Epidermal melanocyte (primary cell): ENCODE measurements around the gene CEP164.

Source experiments
- DNase-seq: peaks from one replicate; pipeline ENCODE4 v3.0.0; 2011; ENCODE audit warnings: low spot score; ENCODE audit not compliant: insufficient read length

The CEP164 gene

DNA sequence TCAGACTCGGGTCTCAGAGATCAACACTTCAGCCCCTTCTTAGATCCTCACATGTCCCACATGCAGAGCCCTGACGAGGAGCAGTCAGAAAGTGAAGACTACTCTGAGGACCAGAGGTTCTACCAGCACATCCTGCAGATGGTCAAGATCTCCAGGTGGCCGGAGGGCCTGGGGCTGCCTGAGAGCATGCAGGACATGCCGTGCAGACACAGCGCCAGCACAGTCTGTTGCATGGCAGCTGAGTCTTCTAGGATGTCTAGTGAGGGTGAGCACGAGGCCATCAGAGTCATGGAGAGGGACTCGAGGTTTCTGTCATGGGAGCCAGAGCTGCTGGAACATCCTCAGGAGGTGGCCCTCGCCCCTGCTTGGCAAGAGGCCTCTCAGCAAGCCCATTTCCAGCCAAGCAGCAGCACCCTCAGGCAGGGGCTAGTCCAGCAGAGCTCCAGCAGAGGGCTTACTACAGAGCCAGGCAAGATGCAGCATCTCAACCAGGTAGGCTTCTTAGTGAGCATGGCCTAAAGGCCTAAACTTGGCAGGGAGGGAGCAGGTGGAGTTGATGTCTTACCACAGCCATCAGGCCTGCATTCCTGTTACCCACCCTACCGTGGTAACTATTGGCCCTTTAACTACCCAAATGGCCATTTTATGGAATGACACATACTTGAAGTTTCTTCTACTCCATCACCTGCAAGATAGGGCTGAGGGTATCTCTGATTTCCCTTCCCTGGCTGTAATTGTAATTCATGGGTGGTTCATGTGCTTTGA, 28.7 kb downstream of the CEP164 start:
- no peak for DNase-seq

DNA sequence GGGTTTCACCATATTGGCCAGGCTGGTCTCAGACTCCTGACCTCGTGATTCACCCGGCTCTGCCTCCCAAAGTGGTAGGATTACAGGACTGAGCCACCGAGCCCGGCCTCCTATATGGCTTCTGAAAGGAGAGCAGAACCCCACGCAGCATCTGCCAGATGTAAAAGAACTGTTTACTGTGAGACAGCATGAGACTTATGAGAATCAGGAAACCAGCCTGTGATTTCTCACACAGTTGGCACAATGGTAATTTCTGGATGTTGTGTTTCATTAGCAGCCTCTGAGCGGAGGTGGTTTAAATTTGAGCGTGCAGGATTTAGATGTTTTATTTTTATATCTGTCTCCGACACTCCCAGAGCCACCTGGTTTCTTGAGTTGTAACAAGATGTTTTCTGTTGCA, 33.8 kb downstream of the CEP164 start:
- no peak for DNase-seq

- no peak for DNase-seq
Observed at GRCh38 chr11:117366248-117366647, 38.6 kb downstream of the CEP164 start.

DNA sequence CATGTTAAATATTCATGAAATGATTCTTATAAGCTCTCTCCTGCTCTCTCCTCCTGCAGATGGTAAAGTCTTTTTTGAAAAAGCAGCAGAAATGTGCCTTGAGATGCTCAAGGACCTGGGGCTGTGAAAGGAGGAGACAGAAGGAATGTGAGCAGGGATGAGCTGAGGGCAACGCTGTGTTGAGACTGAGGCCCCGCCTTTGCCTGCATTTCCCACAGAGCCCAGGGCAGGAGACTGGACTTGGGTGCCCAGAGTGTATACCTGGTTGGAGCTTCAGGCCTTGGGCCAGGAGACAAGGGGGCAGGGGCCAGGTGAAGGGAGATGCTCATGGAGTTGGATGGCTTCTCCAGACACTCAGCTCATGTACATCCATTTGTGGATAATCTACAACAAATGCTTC, 39.2 kb downstream of the CEP164 start:
- DNase-seq, result no peak

DNA sequence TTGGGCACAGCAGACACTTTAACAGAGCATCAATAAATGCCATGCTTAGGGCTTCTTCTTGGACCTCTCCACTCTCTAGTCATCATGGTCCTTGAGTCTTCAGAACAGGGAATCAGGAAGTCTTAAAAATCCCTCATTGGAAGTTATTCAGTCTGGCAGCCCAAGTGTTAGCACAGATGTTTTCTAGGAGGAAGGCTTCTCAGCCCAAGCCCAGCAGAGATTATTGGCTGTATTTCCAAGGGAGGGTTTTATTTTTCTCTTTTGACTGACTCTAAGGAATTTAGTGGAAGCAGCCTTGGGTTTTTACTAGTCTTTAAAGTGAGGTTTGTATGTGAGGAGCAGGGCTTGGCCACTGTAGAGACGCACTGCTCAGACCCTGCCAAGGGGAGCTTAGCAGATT, 41.9 kb downstream of the CEP164 start:
- no peak for DNase-seq

GRCh38 chr11:117371453-117371852, 43.8 kb downstream of the CEP164 start:
- DNase-seq, result no peak

- DNase-seq, result no peak
Observed at GRCh38 chr11:117374316-117375055, 46.8 kb downstream of the CEP164 start.

DNA sequence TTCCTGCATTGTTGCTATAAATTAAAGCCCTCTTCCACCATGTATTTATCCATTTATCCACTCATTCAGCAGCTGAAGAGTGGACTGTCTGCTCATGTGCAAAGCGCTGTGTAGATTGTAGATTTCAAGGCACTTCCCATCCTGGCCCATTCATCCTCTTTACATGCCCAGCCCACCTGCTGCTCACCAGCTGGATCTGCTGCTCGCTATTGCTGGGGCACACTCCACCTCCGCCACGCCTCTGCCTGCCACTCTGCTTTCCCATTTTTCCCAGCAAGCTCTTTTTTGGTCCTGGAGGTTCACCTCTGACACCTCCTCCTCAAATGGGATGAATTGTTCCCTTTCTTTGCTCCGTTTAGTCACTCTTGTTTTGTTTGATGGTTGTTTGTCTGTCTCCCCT, 48.3 kb downstream of the CEP164 start:
- DNase-seq, result peak; percentile 10

DNA sequence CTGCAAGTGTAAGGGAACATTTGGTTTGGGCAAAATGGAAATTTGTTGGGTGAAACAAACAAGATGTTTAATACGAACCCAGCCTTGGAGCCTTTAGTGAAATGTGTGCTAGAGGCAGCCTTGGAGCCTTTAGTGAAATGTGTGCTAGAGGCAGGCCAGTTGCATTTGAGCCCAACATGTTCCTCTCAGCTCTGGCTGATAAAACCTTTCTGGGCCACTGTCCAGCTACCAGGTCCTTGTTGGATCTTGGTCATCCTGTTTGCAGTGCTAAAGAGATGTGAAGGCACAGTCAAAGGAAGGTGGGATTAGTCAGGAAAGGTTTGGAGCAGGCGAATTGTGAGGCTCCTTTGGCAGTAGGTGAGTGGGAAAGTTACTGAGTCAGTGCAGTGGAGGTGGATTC, 48.9 kb downstream of the CEP164 start:
- no peak for DNase-seq

DNA sequence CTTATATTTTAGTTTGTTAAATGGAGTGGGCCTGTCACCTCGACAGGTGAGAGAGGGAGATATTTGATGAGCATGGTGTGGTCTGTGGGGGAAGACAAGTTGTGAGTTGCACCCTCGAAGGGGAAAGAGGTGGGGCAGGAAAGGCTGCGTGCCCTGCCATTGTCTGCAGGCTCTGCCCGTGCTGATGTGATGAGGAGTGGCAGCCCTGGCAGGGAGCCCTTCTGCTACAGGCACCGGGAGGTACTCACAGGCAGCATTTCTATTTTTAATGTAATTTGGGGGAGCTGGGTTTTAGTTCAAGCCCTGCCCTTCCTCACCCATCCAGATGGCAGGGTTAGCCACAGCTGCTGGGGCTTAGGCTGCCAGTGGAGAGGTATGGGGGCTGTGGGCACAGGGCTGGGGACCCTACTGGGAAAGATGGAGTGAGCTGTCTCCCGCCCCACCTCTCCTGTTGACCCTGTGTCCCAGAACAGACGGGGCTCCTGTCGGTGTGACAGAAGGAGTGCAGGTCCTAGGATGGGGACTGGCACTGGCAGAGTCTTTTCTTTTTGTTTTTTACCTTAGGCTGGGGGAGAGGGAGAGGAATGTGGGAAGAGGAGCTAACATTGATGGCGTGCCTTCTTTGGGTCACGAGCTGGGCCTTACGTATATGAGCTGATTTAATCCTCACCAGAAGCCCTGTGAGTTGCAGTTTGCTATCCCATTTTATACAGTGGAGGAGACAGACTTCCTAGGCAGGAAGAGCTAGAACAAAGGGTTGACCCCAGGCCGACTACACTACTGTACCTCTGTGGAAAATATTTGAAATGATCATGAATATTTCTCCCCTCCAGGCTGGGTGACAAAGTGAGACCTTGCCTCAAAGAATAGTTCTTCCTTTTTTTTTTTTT, 51.6 kb downstream of the CEP164 start:
- peak; percentile 5 for DNase-seq

DNA sequence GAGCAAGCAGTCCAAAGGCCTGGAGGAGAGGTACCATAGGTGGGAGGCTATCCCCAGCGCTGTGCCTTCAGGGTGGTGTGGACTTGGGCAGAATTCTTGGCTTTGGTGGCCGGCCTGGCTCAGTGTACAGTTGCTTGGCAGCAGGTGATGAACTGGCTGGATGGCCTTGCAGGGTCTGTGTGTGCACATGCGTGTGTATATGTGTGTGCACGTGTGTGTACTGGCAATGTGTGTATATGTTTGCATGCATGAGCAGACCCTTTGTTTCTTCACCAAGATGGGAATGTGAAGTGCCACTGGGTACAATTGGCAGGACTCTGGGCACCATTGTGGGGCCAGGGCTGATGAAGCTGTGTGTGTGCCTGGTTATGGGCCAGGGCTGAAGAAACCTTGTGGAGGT, 53.0 kb downstream of the CEP164 start:
- peak; percentile 4 for DNase-seq

- peak; percentile 8 for DNase-seq
Observed at GRCh38 chr11:117381481-117382387, 54.1 kb downstream of the CEP164 start.

GRCh38 chr11:117382746-117383145, 55.1 kb downstream of the CEP164 start:
- peak; percentile 4 for DNase-seq

- DNase-seq, result no peak
Observed at GRCh38 chr11:117384045-117384444, 56.4 kb downstream of the CEP164 start.

- DNase-seq, result no peak
Observed at GRCh38 chr11:117385471-117385870, 57.8 kb downstream of the CEP164 start.

- no peak for DNase-seq
Observed at GRCh38 chr11:117385906-117386305, 58.3 kb downstream of the CEP164 start.

- DNase-seq, result peak; percentile 64
Observed at GRCh38 chr11:117387992-117388755, 60.5 kb downstream of the CEP164 start.

DNA sequence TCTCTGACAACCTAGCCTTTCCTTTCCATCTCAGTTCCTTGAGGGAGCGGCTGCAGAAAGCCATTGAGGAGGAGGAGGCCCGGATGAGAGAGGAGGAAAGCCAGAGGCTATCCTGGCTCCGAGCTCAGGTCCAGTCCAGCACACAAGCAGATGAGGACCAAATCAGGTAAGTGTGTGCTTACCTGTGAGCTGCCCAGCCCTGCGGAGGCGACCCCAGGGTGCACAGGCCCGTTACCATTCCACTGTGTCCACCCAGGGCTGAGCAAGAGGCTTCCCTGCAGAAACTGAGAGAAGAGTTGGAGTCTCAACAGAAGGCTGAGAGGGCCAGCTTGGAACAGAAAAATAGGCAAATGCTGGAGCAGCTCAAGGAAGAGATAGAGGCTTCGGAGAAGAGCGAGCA, 63.1 kb downstream of the CEP164 start:
- DNase-seq, result no peak

DNA sequence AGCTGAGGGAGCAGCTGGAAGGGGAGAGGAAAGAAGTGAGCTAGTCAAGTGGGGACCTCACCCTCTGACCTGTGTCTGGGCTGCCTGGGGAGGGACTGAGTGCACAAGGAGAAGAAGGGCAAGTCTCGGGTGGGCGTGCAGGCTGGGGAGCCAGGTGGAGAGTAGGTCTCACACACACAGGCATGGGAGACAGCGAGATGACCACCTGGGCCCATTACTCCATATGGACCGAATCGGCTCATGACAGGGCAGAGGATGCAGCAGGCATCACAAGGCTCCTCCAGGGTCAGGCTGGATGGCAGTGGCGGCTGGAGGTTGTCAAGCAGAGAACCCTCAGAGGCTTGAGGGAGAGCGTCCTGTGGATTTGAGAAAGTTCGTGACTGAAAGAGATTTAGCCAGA, 63.5 kb downstream of the CEP164 start:
- DNase-seq, result no peak
